Endothelial cell of umbilical vein (primary cell): Measurements from ENCODE around the gene LIPF. TPM values are rescaled to one million over a fixed set of nuclear protein-coding genes. Genes with fewer than 3 reads are reported as not detected.
A peak's percentile ranks its signal among the peaks of the same experiment; 100 is the strongest.

ENCODE experiments used
- BruUV-seq: library from RNA; stranded (reverse); fragments of 400-500 nt; replicated peaks from 2 replicates; lab custom pipeline; 2021; lab: Mats Ljungman, UMichigan
- CTCF ChIA-PET: fragments of 300-600, 350-600 bp; sonication (Branson Sonifier 250); formaldehyde crosslinking; loops from one replicate; lab custom pipeline; 2021; ENCODE audit warnings: antibody characterized with exemption, inconsistent platforms; lab: Charles Lee
- POLR2A ChIA-PET: fragments of 300-600, 350-600 bp; sonication (Branson Sonifier 250); formaldehyde crosslinking; loops from one replicate; lab custom pipeline; 2021; ENCODE audit warnings: antibody characterized with exemption, inconsistent platforms; lab: Charles Lee
- DNase-seq: peaks from one replicate; pipeline ENCODE4 v3.0.0-alpha.2; 2011; ENCODE audit warnings: low read depth, low spot score
- FAIRE-seq: peaks from 2 replicates; lab custom pipeline; 2011; peaks lifted over from hg19 to GRCh38; lab: Jason Lieb, UNC
- H2AFZ ChIP-seq: 2 replicates; pipeline ENCODE4 v1.6.0; 2012; ENCODE audit warnings: low read depth, low read length, control low read depth, inconsistent platforms
- H3K27ac ChIP-seq: 2 replicates; pipeline ENCODE4 v1.5.1; 2011; ENCODE audit warnings: low read depth, mild to moderate bottlenecking, control low read depth, low read length, moderate library complexity; ENCODE audit not compliant: insufficient read depth
- H3K27me3 ChIP-seq, 2 experiments: 2 replicates each; pipeline versions ENCODE4 v1.6.0 to v1.6.1; 2011; ENCODE audit warnings: low read length in 2 of 2, mixed read lengths in 1 of 2; ENCODE audit not compliant: control insufficient read depth in 2 of 2, insufficient read depth in 2 of 2
- H3K36me3 ChIP-seq, 2 experiments: 2 replicates in 1 of 2; 3 replicates in 1 of 2; pipeline ENCODE4 v1.5.1; 2011; ENCODE audit warnings: low read length in 2 of 2, mild to moderate bottlenecking in 1 of 2, moderate library complexity in 1 of 2; ENCODE audit not compliant: control insufficient read depth in 2 of 2, insufficient read depth in 2 of 2; ENCODE audit errors: extremely low read depth in 1 of 2
- H3K4me1 ChIP-seq: 3 replicates; pipeline ENCODE4 v1.5.1; 2011; ENCODE audit warnings: mild to moderate bottlenecking, low read length; ENCODE audit not compliant: control insufficient read depth, insufficient read depth; ENCODE audit errors: extremely low read depth
- H3K4me2 ChIP-seq: 2 replicates; pipeline ENCODE4 v1.6.1; 2011; ENCODE audit warnings: low read length, control low read depth, mixed read lengths; ENCODE audit not compliant: insufficient read depth
- H3K4me3 ChIP-seq, 3 experiments: fragments of 200-600 bp in 1 of 3; sonication (generic), shearing (Covaris generic) in 1 of 3; replicated peaks in 1 of 3; 2 replicates each; pipeline ENCODE4 v1.5.1; 2011 to 2016; ENCODE audit warnings: control low read depth in 3 of 3, low read length in 3 of 3, mild to moderate bottlenecking in 2 of 3, inconsistent platforms in 1 of 3, low read depth in 1 of 3, moderate library complexity in 1 of 3; ENCODE audit not compliant: insufficient read depth in 1 of 3
- H3K79me2 ChIP-seq: 2 replicates; pipeline ENCODE4 v1.6.0; 2012; ENCODE audit warnings: low read length, inconsistent platforms; ENCODE audit not compliant: control insufficient read depth, insufficient read depth
- H3K9ac ChIP-seq: replicated peaks from 2 replicates; pipeline ENCODE3; 2011; ENCODE audit warnings: low read length, control low read depth; ENCODE audit not compliant: insufficient read depth; ENCODE audit errors: extremely low read depth
- H3K9me1 ChIP-seq: replicated peaks from 3 replicates; pipeline ENCODE4 v1.6.0; 2011; ENCODE audit warnings: mild to moderate bottlenecking, low read length; ENCODE audit not compliant: control insufficient read depth, insufficient read depth; ENCODE audit errors: extremely low read depth
- H3K9me3 ChIP-seq: replicated peaks from 2 replicates; pipeline ENCODE4 v1.5.1; 2012; ENCODE audit warnings: low read length, inconsistent platforms; ENCODE audit not compliant: control insufficient read depth, insufficient read depth
- H4K20me1 ChIP-seq: replicated peaks from 2 replicates; pipeline ENCODE3; 2011; ENCODE audit warnings: mild to moderate bottlenecking, low read length; ENCODE audit not compliant: control insufficient read depth, insufficient read depth; ENCODE audit errors: extremely low read depth
- EZH2 ChIP-seq: IDR thresholded peaks from 2 replicates; pipeline ENCODE4 v1.6.1; 2012; ENCODE audit warnings: borderline replicate concordance, low read depth, mild to moderate bottlenecking, moderate library complexity, low read length, inconsistent platforms; ENCODE audit not compliant: severe bottlenecking
- FOS ChIP-seq: IDR thresholded peaks from 2 replicates; pipeline ENCODE4 v1.6.1; 2011; ENCODE audit warnings: mild to moderate bottlenecking, low read length, moderate library complexity, borderline replicate concordance; ENCODE audit not compliant: insufficient read depth
- GATA2 ChIP-seq: IDR thresholded peaks from 2 replicates; pipeline ENCODE4 v1.7.0; 2011; ENCODE audit warnings: low read depth, mild to moderate bottlenecking, moderate library complexity, mixed read lengths, low read length; ENCODE audit not compliant: insufficient read length, insufficient read depth
- JUN ChIP-seq: IDR thresholded peaks from 2 replicates; pipeline ENCODE4 v1.6.1; 2011; ENCODE audit warnings: borderline replicate concordance, low read depth; ENCODE audit not compliant: insufficient read length, insufficient read depth
- MAX ChIP-seq: IDR thresholded peaks from 2 replicates; pipeline ENCODE4 v1.6.1; 2011; ENCODE audit not compliant: insufficient read depth, insufficient read length
- MYC ChIP-seq: IDR thresholded peaks from one replicate; pipeline ENCODE4 v1.6.1; 2011; ENCODE audit warnings: mild to moderate bottlenecking, low read depth, low read length
- POLR2A ChIP-seq: IDR thresholded peaks from 2 replicates; pipeline ENCODE4 v1.6.1; 2012; ENCODE audit warnings: low read depth, mild to moderate bottlenecking, control low read depth, low read length
- POLR2AphosphoS5 ChIP-seq: IDR thresholded peaks from 2 replicates; pipeline ENCODE4 v1.6.1; 2012; ENCODE audit warnings: low read depth, mild to moderate bottlenecking, control low read depth, low read length, moderate library complexity; ENCODE audit not compliant: insufficient read depth
- dilution Hi-C: fragments of 300-500 bp; cut with MboI; formaldehyde crosslinking; loops from one replicate; pipeline ENCODE4 v1.15.0; 2019; ENCODE audit warnings: low sequenced_read_pairs; ENCODE audit not compliant: extremely low pct_ligation_motif_present
- intact Hi-C: fragments of 100-400 bp; cut with micrococcal nuclease; formaldehyde crosslinking; loops from one replicate; pipeline ENCODE4 v1.10.0; 2022
- polyA plus RNA-seq, 4 experiments: library from polyadenylated mRNA; depleted of rRNA in 3 of 4; stranded (reverse) in 3 of 4; unstranded in 1 of 4; fragments of >200 nt; gene quantifications; 2 replicates each; pipeline versions ENCODE4 v1.2.1 to v1.2.3, GENCODE V29; 2011 to 2012; ENCODE audit warnings: missing spikeins in 1 of 4
- total RNA-seq: library from RNA; stranded (reverse); gene quantifications from 2 replicates; pipeline ENCODE4 v1.2.3, GENCODE V29; 2021
- TF ChIP-seq, protein P1 (sequence below), 2 donors: IDR thresholded peaks; 1 replicate in 1 of 2; 2 replicates in 1 of 2; pipeline ENCODE4 v1.5.1; 2011; ENCODE audit warnings: low read length in 2 of 2, mild to moderate bottlenecking in 2 of 2, moderate library complexity in 2 of 2, control low read depth in 1 of 2, inconsistent platforms in 1 of 2, low read depth in 1 of 2; ENCODE audit not compliant: insufficient read depth in 1 of 2; ENCODE audit errors: extremely low read depth in 1 of 2

The LIPF gene
- total and polyA plus RNA-seq, 2 donors (not counting 3 experiments of a cell fraction or from before 2014, with no cell fraction given), result not detected

DNA sequence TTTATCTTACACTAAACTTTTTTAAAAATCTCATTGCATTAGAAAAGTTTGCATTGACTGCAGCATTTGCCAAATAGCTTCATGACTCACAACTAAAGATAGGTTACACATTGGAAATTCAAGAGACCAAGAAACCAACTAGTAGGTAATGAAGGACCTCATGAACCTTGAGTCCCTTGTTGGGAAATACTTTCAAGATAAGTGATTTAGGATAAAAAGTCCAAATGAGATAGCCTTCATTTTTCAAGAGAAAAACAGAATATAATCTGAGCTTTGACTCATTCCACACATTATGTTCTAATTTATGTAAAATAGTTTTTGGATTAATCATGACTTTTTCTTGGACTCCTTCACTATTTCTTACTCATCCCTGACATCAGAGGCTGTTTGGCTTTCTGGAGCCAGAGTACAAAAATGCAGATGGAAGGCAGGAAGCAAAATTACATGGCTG lies 13.1 kb upstream of the LIPF start:
- dilution Hi-C loops (no loop called here), intact Hi-C loops (loop anchor here (2.0 to 5.0 kb wide), 3 partner anchors 30 to 69 kb away; partner anchors contain the start of genes LIPK and RNLS)
- no peaks in the 10 kb centered on the region for H3K27me3 ChIP-seq
- H3K4me2 ChIP-seq, result peak overlapping the region; percentile 73
- no peaks in the 10 kb centered on the region for H3K79me2 ChIP-seq
- H3K9ac ChIP-seq, result peak overlapping the region; percentile 69
- H3K4me3 ChIP-seq, result no peak overlapping the region
- BruUV-seq, result no TSS peak
- no peaks in the 10 kb centered on the region for H3K9me3 ChIP-seq
- CTCF ChIA-PET, result interaction anchor here (1.2 to 3.0 kb wide), 5 partner anchors 37 to 801 kb away, joined by 3 to 16 read pairs (median 8); partner anchors contain the start of gene RNLS
- POLR2A ChIA-PET, result no interaction called here
- no peaks in the 10 kb centered on the region for H3K9me1 ChIP-seq
- no peaks in the 10 kb centered on the region for H4K20me1 ChIP-seq
- TF ChIP-seq MYC (no peak), GATA2 (peak; percentile 77), JUN (peak; percentile 61), POLR2A (peak; percentile 21), MAX (no peak), POLR2AphosphoS5 (no peak), EZH2 (no peak), FOS (peak; percentile 95)
- TF ChIP-seq, protein P1, sequence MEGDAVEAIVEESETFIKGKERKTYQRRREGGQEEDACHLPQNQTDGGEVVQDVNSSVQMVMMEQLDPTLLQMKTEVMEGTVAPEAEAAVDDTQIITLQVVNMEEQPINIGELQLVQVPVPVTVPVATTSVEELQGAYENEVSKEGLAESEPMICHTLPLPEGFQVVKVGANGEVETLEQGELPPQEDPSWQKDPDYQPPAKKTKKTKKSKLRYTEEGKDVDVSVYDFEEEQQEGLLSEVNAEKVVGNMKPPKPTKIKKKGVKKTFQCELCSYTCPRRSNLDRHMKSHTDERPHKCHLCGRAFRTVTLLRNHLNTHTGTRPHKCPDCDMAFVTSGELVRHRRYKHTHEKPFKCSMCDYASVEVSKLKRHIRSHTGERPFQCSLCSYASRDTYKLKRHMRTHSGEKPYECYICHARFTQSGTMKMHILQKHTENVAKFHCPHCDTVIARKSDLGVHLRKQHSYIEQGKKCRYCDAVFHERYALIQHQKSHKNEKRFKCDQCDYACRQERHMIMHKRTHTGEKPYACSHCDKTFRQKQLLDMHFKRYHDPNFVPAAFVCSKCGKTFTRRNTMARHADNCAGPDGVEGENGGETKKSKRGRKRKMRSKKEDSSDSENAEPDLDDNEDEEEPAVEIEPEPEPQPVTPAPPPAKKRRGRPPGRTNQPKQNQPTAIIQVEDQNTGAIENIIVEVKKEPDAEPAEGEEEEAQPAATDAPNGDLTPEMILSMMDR (IDR thresholded peaks at IDR 0.05; ENCODE audit: extremely low read depth in 1 of 2, insufficient read depth in 1 of 2, low read depth in 1 of 2, low read length in 2 of 2), result no peak
- no peak overlapping the region for H2AFZ ChIP-seq
- peaks cover 30% of the 10 kb centered on the region for H3K4me1 ChIP-seq
- peak overlapping the region; percentile 76 for H3K27ac ChIP-seq
- no peaks in the 10 kb centered on the region for H3K36me3 ChIP-seq
- DNase-seq (peak; percentile 82), FAIRE-seq (peak; percentile 88)
